ENCODE data around the gene CUZD1. TPM values are rescaled to one million over a fixed set of nuclear protein-coding genes. Genes with fewer than 3 reads are reported as not detected.

The CUZD1 gene
- total and polyA plus RNA-seq, 2 donors from 2014 or later: 0.54 to 0.65 TPM

DNA sequence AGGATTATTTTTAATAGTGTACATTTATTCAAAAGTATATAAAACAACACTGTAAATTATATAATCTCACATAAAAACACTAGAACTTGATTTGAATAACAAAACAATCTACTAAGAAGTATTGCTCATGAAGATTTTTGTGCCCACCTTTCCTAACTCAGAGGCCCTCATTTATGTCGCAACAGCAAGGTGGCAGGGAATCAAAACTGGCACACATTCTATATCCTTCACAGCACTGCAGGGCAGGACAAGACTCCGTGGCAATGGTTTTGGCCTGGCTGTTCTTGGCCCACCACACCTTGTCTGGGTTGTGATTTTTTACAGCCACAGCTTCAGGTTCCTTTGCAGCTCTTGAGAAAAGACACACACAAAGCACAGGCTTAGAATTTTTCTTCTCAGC, 3.4 kb upstream of the CUZD1 start:
- no peak overlapping the region for H3K4me3 ChIP-seq (ENCODE audit: low read length in 3 of 3)
- DNase-seq: no peak

DNA sequence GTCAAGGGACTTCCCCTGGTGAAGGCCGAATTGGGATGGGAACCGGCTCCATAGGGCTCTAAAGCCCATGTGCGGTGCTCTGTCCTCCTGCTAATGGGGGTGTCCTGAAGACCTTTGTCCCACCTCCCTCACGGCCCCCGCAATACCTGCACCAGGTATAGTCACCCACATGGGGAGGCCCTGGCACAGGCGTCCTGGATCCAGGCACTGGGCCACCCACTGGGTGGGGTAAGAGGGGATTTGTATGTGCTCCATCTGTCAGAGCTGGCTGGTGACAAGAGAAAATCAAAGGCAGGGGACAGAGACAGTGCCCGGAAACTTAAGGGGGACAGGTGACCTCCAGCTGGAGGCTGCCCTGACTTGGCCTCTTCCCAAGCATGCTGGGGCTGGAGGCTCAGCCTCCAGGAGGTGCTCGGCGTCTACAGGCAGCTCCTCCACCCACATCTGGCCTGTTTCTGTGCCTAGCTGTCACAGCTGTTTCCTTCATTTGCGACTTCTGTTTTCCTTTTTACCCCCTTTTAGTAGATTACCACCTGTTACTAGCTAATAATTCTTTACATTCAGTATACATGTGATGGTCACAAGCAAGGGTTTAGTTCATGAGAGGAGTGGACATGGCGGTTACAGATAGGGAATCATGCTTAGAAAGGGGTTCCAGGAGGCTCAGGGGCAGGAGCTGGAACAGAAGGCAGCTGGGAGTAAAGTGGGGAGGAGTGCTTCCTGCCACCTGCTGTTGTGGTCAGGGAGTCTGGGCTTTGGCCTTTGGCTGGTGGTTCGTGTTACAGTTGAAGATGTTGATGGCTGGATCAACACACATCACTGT, 2.3 kb upstream of the CUZD1 start:
- H3K4me3 ChIP-seq (ENCODE audit: low read length in 3 of 3): no peak overlapping the region
- no peaks in the 10 kb centered on the region for H3K4me1 ChIP-seq (ENCODE audit: control insufficient read depth in 2 of 3, insufficient read depth in 2 of 3, low read depth in 1 of 3, low read length in 3 of 3)
- no peak overlapping the region for H3K27ac ChIP-seq (ENCODE audit: low read depth in 2 of 2, low read length in 2 of 2)
- H3K27me3 ChIP-seq (ENCODE audit: control insufficient read depth, insufficient read depth, low read length): no peaks in the 10 kb centered on the region
- FAIRE-seq (no peak), DNase-seq (no peak)
- H3K36me3 ChIP-seq (ENCODE audit: control insufficient read depth in 2 of 3, insufficient read depth in 3 of 3, low read length in 3 of 3): no peaks in the 10 kb centered on the region
- TF ChIP-seq, protein P1, sequence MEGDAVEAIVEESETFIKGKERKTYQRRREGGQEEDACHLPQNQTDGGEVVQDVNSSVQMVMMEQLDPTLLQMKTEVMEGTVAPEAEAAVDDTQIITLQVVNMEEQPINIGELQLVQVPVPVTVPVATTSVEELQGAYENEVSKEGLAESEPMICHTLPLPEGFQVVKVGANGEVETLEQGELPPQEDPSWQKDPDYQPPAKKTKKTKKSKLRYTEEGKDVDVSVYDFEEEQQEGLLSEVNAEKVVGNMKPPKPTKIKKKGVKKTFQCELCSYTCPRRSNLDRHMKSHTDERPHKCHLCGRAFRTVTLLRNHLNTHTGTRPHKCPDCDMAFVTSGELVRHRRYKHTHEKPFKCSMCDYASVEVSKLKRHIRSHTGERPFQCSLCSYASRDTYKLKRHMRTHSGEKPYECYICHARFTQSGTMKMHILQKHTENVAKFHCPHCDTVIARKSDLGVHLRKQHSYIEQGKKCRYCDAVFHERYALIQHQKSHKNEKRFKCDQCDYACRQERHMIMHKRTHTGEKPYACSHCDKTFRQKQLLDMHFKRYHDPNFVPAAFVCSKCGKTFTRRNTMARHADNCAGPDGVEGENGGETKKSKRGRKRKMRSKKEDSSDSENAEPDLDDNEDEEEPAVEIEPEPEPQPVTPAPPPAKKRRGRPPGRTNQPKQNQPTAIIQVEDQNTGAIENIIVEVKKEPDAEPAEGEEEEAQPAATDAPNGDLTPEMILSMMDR (IDR thresholded peaks at IDR 0.05; ENCODE audit: borderline replicate concordance, extremely low read depth, insufficient read depth): no peak
- H3K9me3 ChIP-seq (ENCODE audit: control insufficient read depth in 2 of 3, insufficient read depth in 1 of 3, low read length in 3 of 3): peaks cover 0 to under 1% (median 0%) of the 10 kb centered on the region in 3 donors
- H3K9ac ChIP-seq (ENCODE audit: low read length in 3 of 3): no peak overlapping the region
- intact Hi-C loops (cut with DNase I): no loop called here

More for the DNA sequence above, 3.4 kb upstream of the CUZD1 start:
- intact Hi-C loops (cut with DNase I): no loop called here
- Histone ChIP-seq H3K27me3 (ENCODE audit: control insufficient read depth, insufficient read depth, low read length) (no peaks in the 10 kb centered on the region), H3K9me3 (ENCODE audit: control insufficient read depth in 2 of 3, insufficient read depth in 1 of 3, low read length in 3 of 3) (no peaks in the 10 kb centered on the region), H3K9ac (ENCODE audit: low read length in 3 of 3) (no peak overlapping the region), H3K36me3 (ENCODE audit: control insufficient read depth in 2 of 3, insufficient read depth in 3 of 3, low read length in 3 of 3) (no peaks in the 10 kb centered on the region), H3K4me1 (ENCODE audit: control insufficient read depth in 2 of 3, insufficient read depth in 2 of 3, low read depth in 1 of 3, low read length in 3 of 3) (no peaks in the 10 kb centered on the region), H3K27ac (ENCODE audit: low read depth in 2 of 2, low read length in 2 of 2) (no peak overlapping the region)
- no peak for FAIRE-seq
- TF ChIP-seq, protein P1 (IDR thresholded peaks at IDR 0.05; ENCODE audit: borderline replicate concordance, extremely low read depth, insufficient read depth): no peak

DNA sequence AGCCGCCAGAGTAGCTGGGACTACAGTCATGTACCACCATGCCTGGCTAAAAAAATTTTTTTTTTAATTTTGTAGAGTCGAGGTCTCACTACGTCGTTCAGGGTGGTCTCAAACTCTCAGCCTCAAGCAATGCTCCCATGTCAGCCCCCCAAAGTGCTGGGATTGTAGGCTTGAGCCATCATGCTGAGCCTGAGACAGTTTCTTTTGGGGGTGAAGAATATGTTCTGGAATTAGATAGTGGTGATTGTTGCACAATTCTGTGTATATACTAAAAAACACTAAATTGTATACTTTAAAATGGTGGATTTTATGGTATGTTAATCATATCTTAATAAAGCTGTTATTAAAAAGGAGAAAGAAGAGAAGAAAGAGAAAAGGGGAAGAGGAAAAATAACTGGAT, 1.5 kb downstream of the CUZD1 start:
- H3K36me3 ChIP-seq (ENCODE audit: control insufficient read depth in 2 of 3, insufficient read depth in 3 of 3, low read length in 3 of 3): no peaks in the 10 kb centered on the region
- H3K27me3 ChIP-seq (ENCODE audit: control insufficient read depth, insufficient read depth, low read length): no peaks in the 10 kb centered on the region
- H3K4me3 ChIP-seq (ENCODE audit: low read length in 3 of 3): no peak overlapping the region
- TF ChIP-seq, protein P1 (IDR thresholded peaks at IDR 0.05; ENCODE audit: borderline replicate concordance, extremely low read depth, insufficient read depth): no peak
- intact Hi-C loops (cut with DNase I): no loop called here
- H3K9ac ChIP-seq (ENCODE audit: low read length in 3 of 3): no peak overlapping the region
- peaks cover 0 to 8% (median 0%) of the 10 kb centered on the region in 3 donors for H3K9me3 ChIP-seq (ENCODE audit: control insufficient read depth in 2 of 3, insufficient read depth in 1 of 3, low read length in 3 of 3)
- H3K4me1 ChIP-seq (ENCODE audit: control insufficient read depth in 2 of 3, insufficient read depth in 2 of 3, low read depth in 1 of 3, low read length in 3 of 3): no peaks in the 10 kb centered on the region
- DNase-seq (no peak), FAIRE-seq (no peak)
- H3K27ac ChIP-seq (ENCODE audit: low read depth in 2 of 2, low read length in 2 of 2): no peak overlapping the region

Data from kidney (tissue), 14 donors.